ENCODE results near the gene PDE1A.

- TF ChIP-seq CTCF (conservative IDR thresholded peaks at IDR 0.05; ENCODE audit: low read depth, low read length) (no peak), EZH2phosphoT487 (IDR thresholded peaks at IDR 0.05; ENCODE audit: borderline replicate concordance, low read length) (no peak)
Observed at GRCh38 chr2:182116774-182117173, 310.1 kb downstream of the PDE1A start.

All from PC-3 (cell line).